Hematopoietic multipotent progenitor cell treated with erythropoietin and hydrocortisone succinate and interleukin-3 and kit ligand, for 8 days (in vitro differentiated cells): ENCODE measurements around the gene TAF11L11.
"Not testable (repeated sequence)": the region's sequence is repeated elsewhere in the genome, so short reads cannot be mapped to it uniquely, and the experiment has no call there.

Experiments
- DNase-seq: peaks from one replicate; pipeline ENCODE4 v3.0.0-alpha.2; 2015

TAF11L11 gene

GRCh38 chr5:17603880-17604279, at the start of gene TAF11L11:
TAF11L11 (plus strand) TSS chr5:17604183.
- DNase-seq = not testable (repeated sequence)

- DNase-seq = not testable (repeated sequence)
Measured at GRCh38 chr5:17585658-17586057, 18.3 kb upstream of the TAF11L11 start, which contains the start of gene TAF11L7. TAF11L7 (minus strand) TSS chr5:17585758.

DNA sequence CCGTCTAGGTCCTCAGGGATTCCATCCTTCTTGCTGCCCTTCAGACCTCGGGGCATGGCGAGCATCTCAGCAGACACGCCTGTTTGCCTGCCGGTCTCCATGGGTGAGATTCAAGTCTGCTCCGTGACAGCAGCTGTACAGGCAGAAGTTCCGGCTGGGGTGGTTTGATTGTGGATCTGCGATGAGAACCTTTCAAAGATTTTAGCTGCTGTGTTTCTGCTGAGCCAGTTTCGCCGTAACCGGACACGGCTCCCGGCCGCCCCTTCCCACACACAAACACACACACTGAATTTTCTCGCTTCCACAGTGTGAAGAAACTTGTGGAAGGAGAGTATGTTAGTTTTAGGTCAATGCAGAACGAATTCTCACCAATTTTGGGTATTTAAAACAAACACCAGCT, 13.1 kb upstream of the TAF11L11 start, which contains the start of gene TAF11L8:
TSS of gene TAF11L8 (minus strand) at position 101 of the 400 bp plus-strand sequence.
- not testable (repeated sequence) for DNase-seq

GRCh38 chr5:17594255-17594654, 9.7 kb upstream of the TAF11L11 start, which contains the start of gene TAF11L9:
TAF11L9 (minus strand) TSS chr5:17594394.
- DNase-seq = not testable (repeated sequence)

- DNase-seq = not testable (repeated sequence)
Measured at GRCh38 chr5:17597728-17598127, 6.3 kb upstream of the TAF11L11 start, which contains the start of gene TAF11L10. TAF11L10 (minus strand) TSS chr5:17597828.

DNA sequence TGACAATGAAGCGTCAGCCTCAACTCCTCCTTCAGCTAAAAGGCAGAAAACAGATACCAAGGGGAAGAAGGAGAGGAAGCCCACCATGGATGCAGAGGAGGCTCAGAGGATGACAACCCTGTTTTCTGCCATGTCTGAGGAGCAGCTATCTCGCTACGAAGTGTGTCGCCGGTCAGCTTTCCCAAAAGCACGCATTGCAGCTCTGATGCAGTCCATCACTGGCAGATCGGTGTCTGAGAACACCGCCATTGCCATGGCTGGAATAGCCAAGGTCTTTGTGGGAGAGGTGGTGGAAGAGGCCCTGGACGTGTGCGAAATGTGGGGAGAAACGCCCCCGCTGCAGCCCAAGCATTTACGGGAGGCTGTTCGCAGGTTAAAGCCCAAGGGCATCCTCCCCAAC, 968 bp downstream of the TAF11L11 start:
- DNase-seq = no peak

GRCh38 chr5:17607461-17607860, 3.5 kb downstream of the TAF11L11 start:
- DNase-seq = not testable (repeated sequence)

DNA sequence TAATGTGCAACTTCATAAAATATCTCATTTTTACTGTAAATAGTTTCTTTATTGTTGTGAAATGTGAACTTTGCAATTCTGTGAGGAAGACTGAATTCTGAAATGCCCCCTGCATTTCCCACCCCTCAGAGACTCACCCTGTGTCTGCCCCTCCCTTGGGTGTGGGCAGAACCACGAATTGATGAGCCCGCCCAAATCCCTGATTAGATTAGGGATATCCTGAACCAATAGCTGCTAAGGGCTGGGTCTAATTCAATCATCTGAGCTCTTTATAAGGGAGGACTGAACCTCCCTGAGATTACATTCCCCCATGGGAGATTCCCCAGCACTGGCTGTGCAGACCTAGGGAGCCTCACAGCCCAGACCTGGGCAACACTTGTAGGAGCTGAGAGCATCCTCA, 6.1 kb downstream of the TAF11L11 start, which contains the start of gene TAF11L12:
TSS of gene TAF11L12 (plus strand) at position 301 of the 400 bp plus-strand sequence.
- DNase-seq = not testable (repeated sequence)

DNA sequence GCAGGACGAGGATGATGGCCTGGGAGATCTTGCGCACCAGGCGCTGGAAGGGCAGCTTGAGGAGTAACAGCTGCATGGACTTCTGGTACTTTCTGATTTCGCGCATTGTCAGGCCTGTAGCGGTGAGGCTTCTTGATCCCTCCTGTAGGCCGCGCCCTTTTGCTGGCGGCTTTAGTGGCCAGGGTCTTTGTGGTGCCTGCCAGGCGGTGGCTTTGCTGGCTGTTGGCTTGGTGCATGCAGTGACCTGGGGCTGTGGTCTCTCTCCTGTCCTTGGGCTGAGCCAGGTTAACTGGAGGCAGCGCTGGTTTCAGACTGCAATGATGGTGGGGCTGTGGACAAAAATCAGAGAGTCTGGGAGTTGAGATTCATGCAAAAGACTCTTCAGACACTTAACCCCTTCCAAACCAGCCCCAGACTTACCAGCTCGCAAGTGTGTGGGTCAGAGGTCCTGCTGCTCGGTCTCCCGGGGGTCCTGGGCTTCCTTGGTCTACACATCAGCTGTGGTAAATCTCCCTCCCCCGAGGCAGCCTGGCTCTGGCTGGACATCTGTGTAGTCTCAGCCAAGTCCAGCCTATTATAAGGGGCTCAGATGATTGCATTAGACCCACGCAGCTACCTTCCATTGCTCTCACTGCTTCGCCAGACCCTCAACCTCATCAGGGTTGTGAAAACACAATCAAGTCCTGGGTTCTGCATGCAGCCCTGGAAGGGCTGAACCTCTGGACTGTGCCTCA, 11.1 kb downstream of the TAF11L11 start:
- DNase-seq = no peak

GRCh38 chr5:17619354-17619753, 15.4 kb downstream of the TAF11L11 start:
- no peak for DNase-seq

GRCh38 chr5:17620627-17621026, 16.6 kb downstream of the TAF11L11 start:
- no peak for DNase-seq

- DNase-seq = no peak
Measured at GRCh38 chr5:17625686-17626085, 21.7 kb downstream of the TAF11L11 start.

GRCh38 chr5:17631788-17632187, 27.8 kb downstream of the TAF11L11 start, which contains the start of gene TAF11L13:
TAF11L13 (plus strand) TSS chr5:17632088.
- not testable (repeated sequence) for DNase-seq

- no peak for DNase-seq
Measured at GRCh38 chr5:17634160-17634559, 30.2 kb downstream of the TAF11L11 start, which contains the start of gene TAF11L14. TAF11L14 (plus strand) TSS chr5:17634460.

DNA sequence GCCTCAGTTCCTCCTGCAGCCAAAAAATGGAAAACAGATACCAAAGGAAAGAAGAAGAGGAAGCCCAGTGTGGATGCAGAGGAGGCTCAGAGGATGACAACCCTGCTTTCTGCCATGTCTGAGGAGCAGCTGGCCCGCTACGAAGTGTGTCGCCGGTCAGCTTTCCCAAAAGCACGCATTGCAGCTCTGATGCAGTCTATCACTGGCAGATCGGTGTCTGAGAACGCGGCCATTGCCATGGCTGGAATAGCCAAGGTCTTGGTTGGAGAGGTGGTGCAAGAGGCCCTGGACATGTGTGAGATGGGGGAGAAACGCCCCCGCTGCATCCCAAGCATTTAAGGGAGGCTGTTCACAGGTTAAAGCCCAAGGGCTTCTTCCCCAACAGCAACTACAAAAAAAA, 45.2 kb downstream of the TAF11L11 start:
- not testable (repeated sequence) for DNase-seq

DNA sequence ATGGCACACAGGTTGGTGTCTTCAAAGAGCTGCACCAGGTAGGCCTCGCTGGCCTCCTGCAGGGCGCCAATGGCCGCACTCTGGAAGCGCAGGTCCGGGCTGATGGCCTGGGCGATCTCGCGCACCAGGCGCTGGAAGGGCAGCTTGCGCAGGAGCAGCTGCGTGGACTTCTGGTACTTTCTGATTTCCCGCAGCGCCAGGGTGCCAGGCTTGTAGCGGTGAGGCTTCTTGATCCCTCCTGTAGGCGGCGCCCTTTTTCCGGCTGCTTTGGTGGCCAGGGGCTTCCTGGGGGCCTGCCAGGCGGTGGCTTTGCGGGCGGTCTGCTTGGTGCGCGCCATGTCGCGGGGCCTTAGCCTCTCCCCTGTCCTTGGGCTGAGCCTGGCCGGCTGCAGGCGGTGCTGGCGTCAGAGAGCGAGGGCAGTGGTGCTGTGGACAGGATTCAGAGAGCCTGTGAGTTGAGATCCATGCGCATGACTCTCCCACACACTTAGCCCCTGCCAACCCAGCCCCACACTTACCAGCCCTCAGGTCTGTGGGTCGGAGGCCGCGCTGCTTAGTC, 51.3 kb downstream of the TAF11L11 start:
- DNase-seq = not testable (repeated sequence)
